MCF 10A (cell line): ENCODE measurements around the gene MCAM. TPM values are rescaled to one million over a fixed set of nuclear protein-coding genes. Genes with fewer than 3 reads are reported as not detected.

Experiments used
- BruUV-seq: library from RNA; stranded (reverse); fragments of 400-500 nt; replicated peaks from 2 replicates; lab custom pipeline; 2021; lab: Mats Ljungman, UMichigan
- CTCF ChIA-PET: fragments of 300-600 bp; sonication (Branson Sonifier 250); formaldehyde crosslinking; extraction: SDS; loops from one replicate; lab custom pipeline; 2021; ENCODE audit warnings: antibody characterized with exemption, inconsistent platforms; lab: Yijun Ruan, JAX
- POLR2A ChIA-PET: fragments of 300-600, 350-650 bp; sonication (Branson Sonifier 250); formaldehyde crosslinking; extraction: SDS; loops from one replicate; lab custom pipeline; 2020; ENCODE audit warnings: antibody characterized with exemption, inconsistent platforms; lab: Yijun Ruan, JAX
- DNase-seq: peaks from one replicate; pipeline ENCODE4 v3.0.0-alpha.2; 2018; ENCODE audit not compliant: unreplicated experiment
- H3K27ac Mint-ChIP-seq: one replicate; pipeline ENCODE4 v1.8.0; 2022; ENCODE audit warnings: mild to moderate bottlenecking, low read depth, mixed read lengths; ENCODE audit not compliant: unreplicated experiment
- H3K27me3 Mint-ChIP-seq: one replicate; pipeline ENCODE4 v1.8.0; 2022; ENCODE audit warnings: mixed read lengths; ENCODE audit not compliant: insufficient read depth, unreplicated experiment
- H3K36me3 Mint-ChIP-seq: one replicate; pipeline ENCODE4 v1.8.0; 2022; ENCODE audit warnings: mild to moderate bottlenecking, moderate library complexity, mixed read lengths; ENCODE audit not compliant: insufficient read depth, unreplicated experiment
- H3K4me1 Mint-ChIP-seq: one replicate; pipeline ENCODE4 v1.8.0; 2022; ENCODE audit warnings: mixed read lengths; ENCODE audit not compliant: insufficient read depth, unreplicated experiment
- H3K4me3 Mint-ChIP-seq: one replicate; pipeline ENCODE4 v1.8.0; 2022; ENCODE audit warnings: mild to moderate bottlenecking, moderate library complexity, mixed read lengths; ENCODE audit not compliant: unreplicated experiment
- H3K9me3 Mint-ChIP-seq: one replicate; pipeline ENCODE4 v1.8.0; 2022; ENCODE audit warnings: mixed read lengths; ENCODE audit not compliant: unreplicated experiment
- intact Hi-C: fragments of 100-400 bp; cut with micrococcal nuclease; formaldehyde crosslinking; loops from 2 replicates; pipeline ENCODE4 v1.14.1; 2022
- total RNA-seq: library from RNA; stranded (reverse); gene quantifications from 2 replicates; pipeline ENCODE4 v1.2.3, GENCODE V29; 2022
- TF ChIP-seq, protein P1 (sequence below): fragments of 200-600 bp; IDR thresholded peaks from one replicate; pipeline ENCODE4 v1.8.0; 2022; ENCODE audit warnings: antibody characterized with exemption, mild to moderate bottlenecking; ENCODE audit not compliant: unreplicated experiment

MCAM gene
- total RNA-seq, 1 experiment from 2014 or later, result 3.5 TPM

DNA sequence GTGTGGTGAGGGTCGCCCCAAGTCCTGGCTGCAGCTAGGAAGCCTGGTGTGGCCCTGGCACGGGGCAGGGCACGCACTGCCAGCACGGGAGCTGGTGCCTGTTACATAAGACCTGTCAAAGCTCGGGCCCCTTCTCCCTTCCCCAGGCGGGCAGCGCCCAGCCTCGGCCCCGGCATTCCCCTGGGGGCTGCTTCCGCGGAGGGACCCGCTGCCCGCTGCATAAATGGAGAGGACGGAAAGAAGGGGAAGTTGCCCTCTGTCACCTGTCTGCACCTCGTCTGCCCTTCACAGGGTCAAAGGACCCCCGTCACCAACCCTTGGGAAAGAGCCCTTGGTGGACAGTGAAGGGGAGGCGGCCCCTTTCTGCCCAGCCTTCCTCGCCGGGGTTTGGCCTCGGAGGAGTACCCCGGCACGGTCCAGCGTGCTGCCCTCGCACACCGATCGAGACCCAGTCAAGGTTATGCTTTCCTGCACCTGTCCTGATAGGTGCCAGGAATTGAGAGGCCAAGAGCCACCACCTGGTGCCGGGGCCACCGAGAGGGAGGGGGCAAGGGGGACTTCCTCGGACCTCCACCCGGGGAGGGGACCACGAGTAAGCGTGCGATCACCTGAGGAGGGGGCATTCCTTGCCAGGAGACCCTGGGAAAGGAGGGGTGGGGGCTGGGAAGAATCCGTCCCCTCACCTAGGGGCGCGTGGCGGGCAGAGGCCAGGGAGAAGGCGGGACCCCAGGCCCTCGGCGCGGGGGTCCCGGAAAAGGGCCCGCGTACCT, 46.3 kb upstream of the MCAM start:
- CTCF ChIA-PET, result interaction anchor here (0.6 to 9.2 kb wide), 4 partner anchors 13 to 1052 kb away, joined by 3 to 415 read pairs (median 6); partner anchors contain the start of gene USP2
- Mint-ChIP-seq H3K4me1 (peaks cover 66% of the 10 kb centered on the region), H3K9me3 (no peaks in the 10 kb centered on the region), H3K36me3 (peaks cover 6% of the 10 kb centered on the region), H3K27me3 (no peaks in the 10 kb centered on the region), H3K27ac (no peak overlapping the region), H3K4me3 (no peak overlapping the region)
- TF ChIP-seq, protein P1, sequence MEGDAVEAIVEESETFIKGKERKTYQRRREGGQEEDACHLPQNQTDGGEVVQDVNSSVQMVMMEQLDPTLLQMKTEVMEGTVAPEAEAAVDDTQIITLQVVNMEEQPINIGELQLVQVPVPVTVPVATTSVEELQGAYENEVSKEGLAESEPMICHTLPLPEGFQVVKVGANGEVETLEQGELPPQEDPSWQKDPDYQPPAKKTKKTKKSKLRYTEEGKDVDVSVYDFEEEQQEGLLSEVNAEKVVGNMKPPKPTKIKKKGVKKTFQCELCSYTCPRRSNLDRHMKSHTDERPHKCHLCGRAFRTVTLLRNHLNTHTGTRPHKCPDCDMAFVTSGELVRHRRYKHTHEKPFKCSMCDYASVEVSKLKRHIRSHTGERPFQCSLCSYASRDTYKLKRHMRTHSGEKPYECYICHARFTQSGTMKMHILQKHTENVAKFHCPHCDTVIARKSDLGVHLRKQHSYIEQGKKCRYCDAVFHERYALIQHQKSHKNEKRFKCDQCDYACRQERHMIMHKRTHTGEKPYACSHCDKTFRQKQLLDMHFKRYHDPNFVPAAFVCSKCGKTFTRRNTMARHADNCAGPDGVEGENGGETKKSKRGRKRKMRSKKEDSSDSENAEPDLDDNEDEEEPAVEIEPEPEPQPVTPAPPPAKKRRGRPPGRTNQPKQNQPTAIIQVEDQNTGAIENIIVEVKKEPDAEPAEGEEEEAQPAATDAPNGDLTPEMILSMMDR, result no peak
- POLR2A ChIA-PET, result interaction anchor here (1.0 to 3.0 kb wide), 4 partner anchors 7 to 157 kb away, joined by 3 to 39 read pairs (median 11); partner anchors contain the start of genes CBL and USP2
- intact Hi-C loops, result no loop called here
- DNase-seq, result no peak
- no TSS peak for BruUV-seq

DNA sequence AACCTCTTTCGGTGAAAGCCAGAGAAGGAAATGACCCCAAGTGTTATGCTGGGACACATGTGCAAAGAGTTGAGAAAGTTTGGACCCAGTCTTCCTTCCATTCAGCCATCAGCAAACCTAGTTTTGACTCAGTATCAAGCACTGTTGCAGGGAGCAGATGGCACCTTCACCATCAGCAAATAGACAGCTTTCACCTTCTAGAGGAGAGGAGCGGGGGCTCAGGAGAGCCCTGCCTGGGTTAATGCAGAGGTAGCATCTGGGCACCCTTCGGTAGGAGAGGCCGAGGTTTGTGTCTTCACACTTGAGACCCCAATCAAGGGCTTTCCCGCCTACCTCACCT, 45.8 kb upstream of the MCAM start:
- TF ChIP-seq, protein P1, result no peak
- ChIA-PET POLR2A (interaction anchor here (0.6 to 3.0 kb wide), 6 partner anchors 8 to 570 kb away, joined by 3 to 39 read pairs (median 10); partner anchors contain the start of genes CBL and USP2), CTCF (interaction anchor here (0.6 to 9.2 kb wide), 4 partner anchors 13 to 1052 kb away, joined by 3 to 415 read pairs (median 6); partner anchors contain the start of gene USP2)
- H3K36me3 Mint-ChIP-seq, result peaks cover 8% of the 10 kb centered on the region
- H3K27me3 Mint-ChIP-seq, result no peaks in the 10 kb centered on the region
- intact Hi-C loops, result no loop called here
- no peak overlapping the region for H3K4me3 Mint-ChIP-seq
- no peak overlapping the region for H3K27ac Mint-ChIP-seq
- peaks cover 61% of the 10 kb centered on the region for H3K4me1 Mint-ChIP-seq
- no peak for DNase-seq
- BruUV-seq, result no TSS peak
- no peaks in the 10 kb centered on the region for H3K9me3 Mint-ChIP-seq

DNA sequence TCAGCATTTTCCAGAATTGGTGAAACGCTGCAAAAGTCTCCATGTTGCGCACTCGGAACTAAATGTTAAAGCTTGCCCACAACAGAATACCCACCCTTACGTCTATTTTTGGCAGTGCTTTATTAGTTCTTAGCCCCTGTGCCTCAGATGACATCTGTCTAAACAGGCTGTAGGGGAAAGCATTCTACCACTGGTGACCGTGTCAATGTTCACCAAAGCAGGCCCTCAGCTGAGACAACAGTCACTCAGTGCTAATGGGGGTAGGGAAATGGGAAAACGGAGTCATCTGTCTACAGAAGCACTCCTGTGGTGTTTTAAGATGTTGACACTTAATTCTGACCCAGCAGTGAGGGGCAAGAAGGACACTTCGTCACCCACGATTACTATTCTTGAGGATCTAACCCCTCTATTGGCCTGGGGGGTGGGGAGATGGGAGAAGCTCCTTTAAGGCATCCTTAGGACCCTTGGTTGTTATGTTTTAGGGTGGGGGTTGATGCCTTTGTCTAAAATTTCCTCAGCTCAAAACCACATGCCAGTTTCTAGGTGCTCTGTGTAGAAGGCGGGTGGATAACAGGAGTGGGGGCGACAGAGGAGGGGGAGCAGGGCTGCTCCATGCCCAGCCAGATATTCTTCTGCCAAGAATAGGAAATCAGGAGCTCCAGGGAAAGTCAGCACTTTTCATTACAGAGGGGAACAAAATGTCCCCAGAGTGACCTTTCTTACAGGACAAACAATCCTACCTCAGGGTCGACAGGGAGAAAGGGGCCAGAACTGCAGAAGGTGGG, 45.2 kb upstream of the MCAM start:
- no peak overlapping the region for H3K4me3 Mint-ChIP-seq
- BruUV-seq, result no TSS peak
- H3K27ac Mint-ChIP-seq, result no peak overlapping the region
- H3K36me3 Mint-ChIP-seq, result peaks cover 11% of the 10 kb centered on the region
- H3K4me1 Mint-ChIP-seq, result peaks cover 61% of the 10 kb centered on the region
- ChIA-PET POLR2A (interaction anchor here (0.6 to 3.0 kb wide), 18 partner anchors 8 to 570 kb away, joined by 3 to 39 read pairs (median 4); partner anchors contain the start of genes CBL, RNF26 and USP2), CTCF (interaction anchor here (0.6 to 9.2 kb wide), 8 partner anchors 14 to 1051 kb away, joined by 3 to 415 read pairs (median 5); partner anchors contain the start of gene USP2)
- intact Hi-C loops, result loop anchor here (1.0 kb wide), 1 partner anchor 9 kb away; no protein-coding TSS in a partner anchor
- DNase-seq, result no peak
- H3K27me3 Mint-ChIP-seq, result no peaks in the 10 kb centered on the region
- TF ChIP-seq, protein P1, result no peak
- no peaks in the 10 kb centered on the region for H3K9me3 Mint-ChIP-seq
